H1 (cell line): ENCODE measurements around the gene GATA5. TPM values are rescaled to one million over a fixed set of nuclear protein-coding genes. Genes with fewer than 3 reads are reported as not detected.

Source experiments
- CTCF ChIA-PET: fragments of 300-600 bp; sonication (Branson Sonifier 250); formaldehyde crosslinking; loops from one replicate; lab custom pipeline; 2021; ENCODE audit not compliant: partially characterized antibody; lab: Charles Lee
- POLR2A ChIA-PET: fragments of 300-600 bp; sonication (Branson Sonifier 250); formaldehyde crosslinking; loops from one replicate; lab custom pipeline; 2021; ENCODE audit warnings: inconsistent platforms; ENCODE audit not compliant: partially characterized antibody; lab: Charles Lee
- DNase-seq, 2 experiments: peaks; one replicate each; pipeline versions ENCODE4 v3.0.0 to v3.0.0-alpha.2; 2010 to 2022; ENCODE audit warnings: low spot score in 2 of 2, low read depth in 1 of 2, mixed read lengths in 1 of 2
- FAIRE-seq: peaks from 2 replicates; lab custom pipeline; 2011; peaks lifted over from hg19 to GRCh38; lab: Jason Lieb, UNC
- H2AFZ ChIP-seq: 2 replicates; pipeline ENCODE4 v1.8.1; 2012; ENCODE audit warnings: low read length, inconsistent platforms
- H2AK5ac ChIP-seq: 2 replicates; pipeline ENCODE4 v1.6.1; 2013; ENCODE audit warnings: low read depth, low read length
- H2BK120ac ChIP-seq: replicated peaks from 2 replicates; pipeline ENCODE3; 2013; ENCODE audit warnings: low read depth, low read length, inconsistent platforms
- H2BK12ac ChIP-seq: 2 replicates; pipeline ENCODE4 v1.6.1; 2013; ENCODE audit warnings: low read depth, low read length
- H2BK15ac ChIP-seq: 2 replicates; pipeline ENCODE4 v1.6.1; 2013; ENCODE audit warnings: low read length
- H2BK20ac ChIP-seq: 2 replicates; pipeline ENCODE4 v1.6.1; 2013; ENCODE audit warnings: low read length
- H2BK5ac ChIP-seq: 2 replicates; pipeline ENCODE4 v1.6.1; 2013; ENCODE audit warnings: low read depth, low read length
- H3K14ac ChIP-seq: 2 replicates; pipeline ENCODE4 v1.6.1; 2013; ENCODE audit warnings: inconsistent platforms; ENCODE audit not compliant: insufficient read length
- H3K18ac ChIP-seq: 2 replicates; pipeline ENCODE4 v1.6.1; 2013; ENCODE audit warnings: low read length; ENCODE audit errors: extremely low read depth
- H3K23ac ChIP-seq: 2 replicates; pipeline ENCODE4 v1.6.1; 2013; ENCODE audit warnings: inconsistent platforms; ENCODE audit not compliant: insufficient read length
- H3K23me2 ChIP-seq: 2 replicates; pipeline ENCODE4 v1.6.1; 2013; ENCODE audit warnings: low read depth, low read length
- H3K27ac ChIP-seq: 2 replicates; pipeline ENCODE4 v1.6.1; 2011; ENCODE audit warnings: low read depth, low read length, inconsistent platforms
- H3K27me3 ChIP-seq, 4 experiments: replicated peaks in 1 of 4; 1 replicate in 1 of 4; 2 replicates in 3 of 4; pipeline versions ENCODE4 v1.6.1 to v1.8.1; 2011 to 2013; ENCODE audit warnings: low read length in 3 of 4, mild to moderate bottlenecking in 3 of 4, inconsistent platforms in 2 of 4, mixed read lengths in 2 of 4, moderate library complexity in 1 of 4; ENCODE audit not compliant: control insufficient read depth in 3 of 4, insufficient read depth in 3 of 4; ENCODE audit errors: extremely low read depth in 1 of 4
- H3K36me3 ChIP-seq, 4 experiments: 2 replicates each; pipeline versions ENCODE4 v1.6.1 to v1.8.1; 2011 to 2013; ENCODE audit warnings: mild to moderate bottlenecking in 4 of 4, low read length in 3 of 4, moderate library complexity in 2 of 4, control low read depth in 1 of 4, inconsistent platforms in 1 of 4; ENCODE audit not compliant: insufficient read depth in 4 of 4, control insufficient read depth in 2 of 4
- H3K4ac ChIP-seq: replicated peaks from 2 replicates; pipeline ENCODE3; 2013; ENCODE audit warnings: low read length, low read depth, mixed read lengths, inconsistent platforms; ENCODE audit not compliant: insufficient read length
- H3K4me1 ChIP-seq, 4 experiments: replicated peaks in 1 of 4; 1 replicate in 1 of 4; 2 replicates in 3 of 4; pipeline versions ENCODE4 v1.6.1 to v1.8.1; 2011 to 2013; ENCODE audit warnings: low read length in 3 of 4, inconsistent platforms in 2 of 4, mixed read lengths in 1 of 4; ENCODE audit not compliant: insufficient read depth in 4 of 4, control insufficient read depth in 3 of 4
- H3K4me2 ChIP-seq, 2 experiments: 2 replicates each; pipeline versions ENCODE4 v1.6.1 to v1.8.1; 2011 to 2013; ENCODE audit warnings: low read depth in 2 of 2, low read length in 2 of 2, control low read depth in 1 of 2, inconsistent platforms in 1 of 2, mild to moderate bottlenecking in 1 of 2; ENCODE audit not compliant: insufficient read depth in 1 of 2
- H3K4me3 ChIP-seq, 4 experiments: fragments of 200-600, 300-600 bp in 1 of 4; sonication (generic), shearing (Covaris generic), sonication (Bioruptor Twin) in 1 of 4; 2 replicates each; pipeline versions ENCODE4 v1.5.1 to v1.8.1; 2011 to 2016; ENCODE audit warnings: low read length in 4 of 4, low read depth in 3 of 4, control low read depth in 2 of 4, inconsistent platforms in 2 of 4, mild to moderate bottlenecking in 2 of 4, mixed read lengths in 1 of 4, moderate library complexity in 1 of 4; ENCODE audit not compliant: insufficient read depth in 2 of 4; ENCODE audit errors: extremely low read depth in 1 of 4
- H3K56ac ChIP-seq: replicated peaks from 2 replicates; pipeline ENCODE3; 2013; ENCODE audit warnings: low read depth, mild to moderate bottlenecking, mixed read lengths, low read length, inconsistent platforms; ENCODE audit not compliant: insufficient read length
- H3K79me1 ChIP-seq: 2 replicates; pipeline ENCODE4 v1.6.1; 2013; ENCODE audit warnings: low read depth, low read length, control low read depth
- H3K79me2 ChIP-seq, 2 experiments: 2 replicates each; pipeline versions ENCODE4 v1.6.1 to v1.8.1; 2012 to 2013; ENCODE audit warnings: low read length in 2 of 2, mild to moderate bottlenecking in 2 of 2, inconsistent platforms in 1 of 2; ENCODE audit not compliant: insufficient read depth in 2 of 2, control insufficient read depth in 1 of 2
- H3K9ac ChIP-seq, 4 experiments: replicated peaks in 1 of 4; 1 replicate in 1 of 4; 2 replicates in 3 of 4; pipeline versions ENCODE4 v1.6.1 to v1.8.1; 2011 to 2013; ENCODE audit warnings: low read depth in 3 of 4, low read length in 3 of 4, control low read depth in 2 of 4, mild to moderate bottlenecking in 2 of 4, moderate library complexity in 2 of 4, inconsistent platforms in 1 of 4; ENCODE audit errors: extremely low read depth in 1 of 4
- H3K9me3 ChIP-seq, 2 experiments: 2 replicates each; pipeline versions ENCODE4 v1.6.1 to v1.8.1; 2012 to 2013; ENCODE audit warnings: mild to moderate bottlenecking in 2 of 2, moderate library complexity in 2 of 2, control low read depth in 1 of 2, inconsistent platforms in 1 of 2, low read depth in 1 of 2, low read length in 1 of 2, mixed read lengths in 1 of 2; ENCODE audit not compliant: insufficient read depth in 2 of 2
- H4K20me1 ChIP-seq, 2 experiments: replicated peaks in 1 of 2; 2 replicates each; pipeline versions ENCODE3 to v1.8.1; 2011 to 2013; ENCODE audit warnings: inconsistent platforms in 2 of 2, low read length in 2 of 2, mild to moderate bottlenecking in 1 of 2; ENCODE audit not compliant: insufficient read depth in 2 of 2, control insufficient read depth in 1 of 2
- H4K5ac ChIP-seq: 2 replicates; pipeline ENCODE4 v1.6.1; 2013; ENCODE audit warnings: low read length, low read depth, mixed read lengths, inconsistent platforms; ENCODE audit not compliant: insufficient read length
- H4K8ac ChIP-seq: 2 replicates; pipeline ENCODE4 v1.8.0; 2013; ENCODE audit warnings: mild to moderate bottlenecking, moderate library complexity, low read length, inconsistent platforms; ENCODE audit not compliant: insufficient read depth; ENCODE audit errors: extremely low read depth
- H4K91ac ChIP-seq: replicated peaks from 2 replicates; pipeline ENCODE3; 2013; ENCODE audit warnings: low read length, mixed read lengths, inconsistent platforms; ENCODE audit not compliant: insufficient read length
- BCL11A ChIP-seq, 2 experiments: IDR thresholded peaks; one replicate each; pipeline ENCODE4 v1.6.1; 2011; ENCODE audit warnings: low read depth in 2 of 2, low read length in 2 of 2, mild to moderate bottlenecking in 2 of 2
- CBX8 ChIP-seq: fragments of 300-800, 300-1000 bp; sonication (generic); IDR thresholded peaks from 2 replicates; pipeline ENCODE4 v1.7.1; 2016; ENCODE audit warnings: low read depth, low read length, borderline replicate concordance
- CHD1 ChIP-seq: IDR thresholded peaks from 2 replicates; pipeline ENCODE4 v1.6.1; 2012; ENCODE audit warnings: low read depth, low read length, improper control_type of control experiment
- NRF1 ChIP-seq: IDR thresholded peaks from 2 replicates; pipeline ENCODE4 v1.6.1; 2011; ENCODE audit warnings: mild to moderate bottlenecking, low read depth, low read length, improper control_type of control experiment
- RAD21 ChIP-seq, 2 experiments: IDR thresholded peaks in 1 of 2; conservative IDR thresholded peaks in 1 of 2; 2 replicates each; pipeline ENCODE4 v1.6.1; 2011; ENCODE audit warnings: low read depth in 2 of 2, low read length in 2 of 2, improper control_type of control experiment in 1 of 2, inconsistent platforms in 1 of 2, mild to moderate bottlenecking in 1 of 2, moderate library complexity in 1 of 2
- RBBP5 ChIP-seq: IDR thresholded peaks from 2 replicates; pipeline ENCODE4 v1.7.1; 2012; ENCODE audit warnings: low read depth, mild to moderate bottlenecking, inconsistent platforms, low read length, moderate library complexity, borderline replicate concordance
- SIN3A ChIP-seq, 2 experiments: IDR thresholded peaks in 1 of 2; conservative IDR thresholded peaks in 1 of 2; 2 replicates each; pipeline ENCODE4 v1.6.1; 2011 to 2012; ENCODE audit warnings: low read length in 2 of 2, improper control_type of control experiment in 1 of 2, low read depth in 1 of 2, mild to moderate bottlenecking in 1 of 2
- TAF7 ChIP-seq: optimal IDR thresholded peaks from 2 replicates; pipeline ENCODE3; 2011; ENCODE audit warnings: low read depth, mild to moderate bottlenecking, inconsistent platforms, low read length, moderate library complexity, borderline replicate concordance
- WGBS, 2 experiments: shearing (Covaris generic) in 1 of 2; methylation state at CpG; one replicate each; pipeline versions ENCODE4 v1.1.6 to v1.1.7; 2013 to 2015; ENCODE audit warnings: low lambda C conversion rate in 2 of 2, mixed read lengths in 2 of 2, inconsistent platforms in 1 of 2, low coverage in 1 of 2, missing lambda C conversion rate in 1 of 2; ENCODE audit not compliant: insufficient replicate concordance in 2 of 2, insufficient coverage in 1 of 2, insufficient read length in 1 of 2; ENCODE audit errors: extremely low coverage in 1 of 2, missing lambda C conversion rate in 1 of 2; 5-methylcytosine and 5-hydroxymethylcytosine counted together
- polyA plus RNA-seq, 7 experiments: library from polyadenylated mRNA; depleted of rRNA in 3 of 7; stranded (reverse) in 5 of 7; unstranded in 2 of 7; fragments of >200 nt in 5 of 7; fragments of 200-250 nt in 2 of 7; gene quantifications; 1 replicate in 5 of 7; 2 replicates in 1 of 7; 4 replicates in 1 of 7; pipeline versions ENCODE4 v1.2.1 to v1.2.3, GENCODE V29; 2011 to 2013; ENCODE audit warnings: missing spikeins in 2 of 7, mixed read lengths in 2 of 7
- total RNA-seq: library from RNA; stranded (reverse); fragmentation: NEBNext Ultra II Directional; extraction: Animal tissue kit (Norgen Biotek cat#: 25700); gene quantifications from 2 replicates; pipeline ENCODE4 v1.2.1, GENCODE V29; 2021
- TF ChIP-seq, protein P1 (sequence below): IDR thresholded peaks from 2 replicates; pipeline ENCODE4 v1.6.1; 2011; ENCODE audit warnings: low read length, improper control_type of control experiment

GATA5 gene
- total and polyA plus RNA-seq, 2 of the 8 experiments (the other 6 are each of a cell fraction or from before 2014, with no cell fraction given) = 0.08 to 0.11 TPM

DNA sequence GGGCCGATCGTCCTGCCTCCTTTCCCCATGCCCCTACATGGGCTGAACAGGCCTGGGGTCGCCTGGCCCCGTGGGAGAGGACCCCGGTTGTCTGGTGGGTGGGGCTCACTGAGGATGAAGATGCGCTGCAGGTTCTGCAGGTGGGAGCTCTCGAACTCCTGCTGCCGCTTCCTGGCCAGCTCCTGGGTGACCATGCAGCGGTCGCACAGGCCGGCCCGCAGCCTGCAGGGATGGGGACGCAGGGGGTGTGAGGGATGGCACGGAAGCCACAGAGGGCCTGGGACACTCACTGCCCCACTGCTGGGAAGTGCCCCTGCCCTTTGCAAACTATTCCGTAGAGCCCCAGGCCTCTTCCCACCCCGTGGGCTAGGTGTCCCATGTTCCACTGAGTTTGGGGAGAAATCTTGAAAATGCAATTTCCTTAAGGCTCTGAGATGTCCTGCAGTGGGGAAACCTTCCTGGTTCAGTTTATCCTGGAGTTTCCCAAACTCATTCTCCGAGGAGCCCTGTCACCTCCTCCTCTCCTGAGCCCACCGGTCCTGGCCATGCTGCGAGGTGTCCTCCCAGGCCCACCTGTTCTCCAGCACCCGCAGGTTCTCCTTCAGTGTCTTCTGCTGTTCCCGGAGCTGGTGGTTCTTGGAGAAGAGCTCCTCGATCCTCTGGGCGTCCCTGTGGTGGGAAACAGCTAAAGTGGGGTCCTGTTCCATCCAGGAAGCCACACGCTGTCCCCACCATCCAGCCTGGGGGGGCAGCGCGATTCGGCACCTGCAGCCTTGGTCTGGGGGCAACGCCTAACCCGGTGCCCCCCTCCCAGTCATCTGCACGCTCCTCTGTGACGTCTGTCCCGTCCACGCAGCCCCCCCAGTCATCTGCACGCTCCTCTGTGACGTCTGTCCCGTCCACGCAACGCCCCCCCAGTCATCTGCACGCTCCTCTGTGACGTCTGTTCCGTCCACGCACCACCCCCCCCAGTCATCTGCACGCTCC, 58.9 kb downstream of the GATA5 start:
- Histone ChIP-seq H3K79me2 (no peaks in the 10 kb centered on the region), H3K14ac (no peak overlapping the region), H3K4me3 (no peak overlapping the region), H3K79me1 (no peaks in the 10 kb centered on the region), H2BK120ac (no peak overlapping the region), H2AK5ac (no peak overlapping the region), H2BK5ac (no peak overlapping the region), H4K91ac (no peak overlapping the region), H4K20me1 (peaks cover 0 to 8% of the 10 kb centered on the region in 2 experiments), H3K36me3 (no peaks in the 10 kb centered on the region; a peak in 1 of 8 replicates), H4K5ac (no peak overlapping the region), H4K8ac (no peak overlapping the region), H3K4me2 (no peak overlapping the region), H2BK12ac (no peak overlapping the region), H2AFZ (no peak overlapping the region), H3K56ac (no peak overlapping the region), H3K18ac (no peak overlapping the region), H3K9me3 (no peaks in the 10 kb centered on the region), H3K27me3 (no peaks in the 10 kb centered on the region), H3K27ac (no peak overlapping the region), H3K4me1 (peaks cover 0 to 3% (median 0%) of the 10 kb centered on the region in 4 experiments; a peak in 1 of 7 replicates), H3K4ac (no peak overlapping the region), H3K23me2 (no peaks in the 10 kb centered on the region), H2BK20ac (no peak overlapping the region), H2BK15ac (no peak overlapping the region), H3K9ac (no peak overlapping the region), H3K23ac (no peak overlapping the region)
- POLR2A ChIA-PET = interaction anchor here (1.2 kb wide), 1 partner anchor 8 kb away, joined by 3 read pairs; no protein-coding TSS in a partner anchor
- 93% methylated on average over 26 of the region's 43 CpGs; no CpG with 5 or more reads in 1 of the 2 experiments for WGBS, 2 experiments
- CTCF ChIA-PET = interaction anchor here (2.7 kb wide), 1 partner anchor 83 kb away, joined by 9 read pairs; no protein-coding TSS in a partner anchor
- no peak for FAIRE-seq
- no peak for DNase-seq
- no peak for TF ChIP-seq TAF7
- no peak for TF ChIP-seq RAD21 (IDR thresholded peaks at IDR 0.05 in 1 of 2, conservative IDR thresholded peaks at IDR 0.05 in 1 of 2; ENCODE audit: low read depth in 2 of 2, low read length in 2 of 2)
- TF ChIP-seq, protein P1, sequence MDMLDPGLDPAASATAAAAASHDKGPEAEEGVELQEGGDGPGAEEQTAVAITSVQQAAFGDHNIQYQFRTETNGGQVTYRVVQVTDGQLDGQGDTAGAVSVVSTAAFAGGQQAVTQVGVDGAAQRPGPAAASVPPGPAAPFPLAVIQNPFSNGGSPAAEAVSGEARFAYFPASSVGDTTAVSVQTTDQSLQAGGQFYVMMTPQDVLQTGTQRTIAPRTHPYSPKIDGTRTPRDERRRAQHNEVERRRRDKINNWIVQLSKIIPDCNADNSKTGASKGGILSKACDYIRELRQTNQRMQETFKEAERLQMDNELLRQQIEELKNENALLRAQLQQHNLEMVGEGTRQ = no peak
- no peak for TF ChIP-seq SIN3A (conservative IDR thresholded peaks at IDR 0.05 in 1 of 2, IDR thresholded peaks at IDR 0.05 in 1 of 2; ENCODE audit: low read depth in 1 of 2, low read length in 2 of 2)
- no peak for TF ChIP-seq CHD1
- TF ChIP-seq CBX8 = no peak
- TF ChIP-seq RBBP5 = no peak
- no peak for TF ChIP-seq NRF1
- no peak for TF ChIP-seq BCL11A (IDR thresholded peaks at IDR 0.05; ENCODE audit: low read depth in 2 of 2, low read length in 2 of 2)
